OCI-LY1 (cell line): ENCODE measurements around the gene ADSL.

Source experiments
- H2AFZ ChIP-seq: fragments of 200-600 bp; sonication (generic), shearing (Covaris generic); 2 replicates; pipeline ENCODE4 v1.6.0; 2014; ENCODE audit warnings: antibody characterized with exemption, mild to moderate bottlenecking, low read length
- H3F3A ChIP-seq: fragments of 200-600 bp; sonication (generic), shearing (Covaris generic); 2 replicates; pipeline ENCODE4 v1.6.0; 2014; ENCODE audit warnings: mild to moderate bottlenecking, antibody characterized with exemption, low read length, moderate library complexity; ENCODE audit not compliant: insufficient read depth
- H3K27ac ChIP-seq: fragments of 200-600 bp; sonication (generic); 2 replicates; pipeline ENCODE4 v1.5.1; 2014; ENCODE audit warnings: low read length, mixed run types, mild to moderate bottlenecking, low read depth; ENCODE audit not compliant: poor library complexity, severe bottlenecking
- H3K27me3 ChIP-seq: fragments of 200-600 bp; sonication (generic); 2 replicates; pipeline ENCODE4 v1.6.0; 2014; ENCODE audit warnings: antibody characterized with exemption, mild to moderate bottlenecking, low read length, moderate library complexity; ENCODE audit not compliant: insufficient read depth
- H3K36me3 ChIP-seq: fragments of 200-600 bp; sonication (generic); 2 replicates; pipeline ENCODE4 v1.6.1; 2014; ENCODE audit warnings: mild to moderate bottlenecking, antibody characterized with exemption, low read length, moderate library complexity, mixed read lengths; ENCODE audit not compliant: insufficient read depth
- H3K4me1 ChIP-seq: fragments of 200-600 bp; sonication (generic); 2 replicates; pipeline ENCODE4 v1.5.1; 2014; ENCODE audit warnings: mild to moderate bottlenecking, low read length, moderate library complexity; ENCODE audit not compliant: insufficient read depth, severe bottlenecking
- H3K4me2 ChIP-seq: fragments of 200-600 bp; sonication (generic), shearing (Covaris generic); 2 replicates; pipeline ENCODE4 v1.6.1; 2014; ENCODE audit warnings: low read length
- H3K4me3 ChIP-seq: fragments of 200-600 bp; sonication (generic); 2 replicates; pipeline ENCODE4 v1.5.1; 2014; ENCODE audit warnings: low read length, low read depth, mild to moderate bottlenecking, mixed read lengths; ENCODE audit not compliant: poor library complexity, severe bottlenecking
- H3K79me2 ChIP-seq: fragments of 200-600 bp; shearing (Covaris generic); 2 replicates; pipeline ENCODE4 v1.6.1; 2016; ENCODE audit warnings: mixed run types, low read length, mixed read lengths; ENCODE audit not compliant: insufficient read depth
- H3K9ac ChIP-seq: fragments of 200-600 bp; sonication (generic), shearing (Covaris generic); 2 replicates; pipeline ENCODE4 v1.6.1; 2014; ENCODE audit warnings: mild to moderate bottlenecking, low read length, mixed read lengths
- H3K9me2 ChIP-seq: fragments of 200-600 bp; sonication (generic), shearing (Covaris generic); 2 replicates; pipeline ENCODE4 v1.6.1; 2014; ENCODE audit warnings: low read depth, mild to moderate bottlenecking, low read length, mixed read lengths
- H3K9me3 ChIP-seq: fragments of 200-600 bp; shearing (Covaris generic); 2 replicates; pipeline ENCODE4 v1.6.1; 2014; ENCODE audit warnings: low read length, mixed read lengths
- H4K20me1 ChIP-seq: fragments of 200-600 bp; sonication (generic), shearing (Covaris generic); 2 replicates; pipeline ENCODE4 v1.6.0; 2016; ENCODE audit warnings: mild to moderate bottlenecking, low read length; ENCODE audit not compliant: insufficient read depth
- CTCF ChIP-seq: fragments of 200-600 bp; sonication (generic), shearing (Covaris generic); IDR thresholded peaks from 2 replicates; pipeline ENCODE4 v1.5.1; 2017; ENCODE audit warnings: mild to moderate bottlenecking, antibody characterized with exemption, low read length, moderate library complexity, mixed read lengths
- EZH2 ChIP-seq: fragments of 200-600 bp; sonication (generic), shearing (Covaris generic); IDR thresholded peaks from 2 replicates; pipeline ENCODE4 v1.8.0; 2017; ENCODE audit warnings: borderline replicate concordance, mixed run types, mild to moderate bottlenecking, antibody characterized with exemption, low read length, moderate library complexity, mixed read lengths

The ADSL gene

GRCh38 chr22:40416636-40417035 lies 70.3 kb downstream of the ADSL start:
- Histone ChIP-seq H3K79me2 (no peaks in the 10 kb centered on the region), H3K36me3 (peaks cover 56% of the 10 kb centered on the region), H4K20me1 (no peaks in the 10 kb centered on the region), H3K9ac (peak overlapping the region; percentile 75; the same call in 1 of the 2 replicates), H3K27me3 (no peaks in the 10 kb centered on the region), H3K4me2 (peak overlapping the region; percentile 75; the same call in 1 of the 2 replicates), H3K9me2 (no peaks in the 10 kb centered on the region), H3K9me3 (no peaks in the 10 kb centered on the region), H3K27ac (peak overlapping the region; percentile 100), H3K4me3 (no peak overlapping the region), H2AFZ (no peak overlapping the region), H3K4me1 (peaks cover 74% of the 10 kb centered on the region), H3F3A (peaks cover 16% of the 10 kb centered on the region; the same call in 1 of the 2 replicates)
- TF ChIP-seq CTCF, result no peak
- TF ChIP-seq EZH2, result no peak

GRCh38 chr22:40417041-40417440 lies 70.7 kb downstream of the ADSL start:
- peaks cover 55% of the 10 kb centered on the region for H3K36me3 ChIP-seq
- peaks cover 15% of the 10 kb centered on the region; the same call in 1 of the 2 replicates for H3F3A ChIP-seq
- no peaks in the 10 kb centered on the region for H4K20me1 ChIP-seq
- H3K9me3 ChIP-seq, result no peaks in the 10 kb centered on the region
- H3K4me2 ChIP-seq, result peak overlapping the region; percentile 75; the same call in 1 of the 2 replicates
- H3K79me2 ChIP-seq, result no peaks in the 10 kb centered on the region
- no peaks in the 10 kb centered on the region for H3K9me2 ChIP-seq
- no peak overlapping the region for H2AFZ ChIP-seq
- H3K27ac ChIP-seq, result peak overlapping the region; percentile 100
- no peak overlapping the region for H3K4me3 ChIP-seq
- no peak for TF ChIP-seq EZH2
- no peak for TF ChIP-seq CTCF
- H3K4me1 ChIP-seq, result peaks cover 72% of the 10 kb centered on the region
- peak overlapping the region; percentile 75; the same call in 1 of the 2 replicates for H3K9ac ChIP-seq
- H3K27me3 ChIP-seq, result no peaks in the 10 kb centered on the region

- Histone ChIP-seq H3K27me3 (no peaks in the 10 kb centered on the region), H3K4me2 (peak overlapping the region; percentile 55), H3K9me2 (no peaks in the 10 kb centered on the region), H2AFZ (no peak overlapping the region), H3K27ac (peak overlapping the region; percentile 100), H3K9me3 (no peaks in the 10 kb centered on the region), H3K4me3 (peak overlapping the region; percentile 31), H3K9ac (peak overlapping the region; percentile 75; the same call in 1 of the 2 replicates), H3K79me2 (no peaks in the 10 kb centered on the region), H3K4me1 (peaks cover 64% of the 10 kb centered on the region), H3K36me3 (peaks cover 57% of the 10 kb centered on the region), H3F3A (peaks cover 7% of the 10 kb centered on the region; the same call in 1 of the 2 replicates), H4K20me1 (no peaks in the 10 kb centered on the region)
- no peak for TF ChIP-seq CTCF
- no peak for TF ChIP-seq EZH2
Measured at GRCh38 chr22:40417881-40418280, 71.6 kb downstream of the ADSL start.
